Measurements from ENCODE around the gene ZFHX3.

The ZFHX3 gene

DNA sequence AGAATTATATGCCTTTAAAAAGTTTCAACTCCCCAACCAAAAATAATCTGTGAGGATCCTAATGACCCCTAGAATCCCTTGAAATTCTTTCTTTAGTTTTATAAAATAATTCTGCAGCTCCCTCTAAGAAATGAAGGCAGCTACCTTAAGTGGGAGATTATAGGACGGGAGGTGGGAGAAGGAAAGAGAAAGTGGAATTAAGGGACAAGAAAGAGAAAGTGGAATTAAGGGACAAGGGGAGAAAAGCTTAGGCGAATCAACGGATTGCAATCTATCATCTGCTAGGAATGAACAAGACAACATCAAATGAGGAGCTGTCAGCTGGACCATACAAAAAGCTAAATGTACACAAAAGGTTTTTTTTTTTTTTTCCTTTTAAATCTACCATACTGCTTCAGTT, 262.0 kb downstream of the ZFHX3 start:
- intact Hi-C loops (cut with DNase I; ENCODE audit: low total_unique reads): loop anchor here (10.0 kb wide), 1 partner anchor 279 kb away; no protein-coding TSS in a partner anchor
- H3K36me3 ChIP-seq: peaks cover 6 to 19% (median 12%) of the 10 kb centered on the region in 3 donors
- H3K4me3 ChIP-seq: peak overlapping the region; percentile 58 to 62
- H3K9me3 ChIP-seq: no peaks in the 10 kb centered on the region
- peak overlapping the region; percentile 96 to 98 for H3K27ac ChIP-seq
- TF ChIP-seq CTCF (IDR thresholded peaks at IDR 0.05): no peak
- peaks cover 0 to 45% (median 21%) of the 10 kb centered on the region in 4 donors for H3K4me1 ChIP-seq
- H3K27me3 ChIP-seq: no peaks in the 10 kb centered on the region
- DNase-seq: no peak

GRCh38 chr16:72785171-72785570, 262.8 kb downstream of the ZFHX3 start:
- no peak for DNase-seq
- Histone ChIP-seq H3K27me3 (no peaks in the 10 kb centered on the region), H3K36me3 (peaks cover 4 to 14% (median 7%) of the 10 kb centered on the region in 3 donors), H3K4me3 (peak overlapping the region; percentile 58 to 62), H3K9me3 (no peaks in the 10 kb centered on the region), H3K27ac (peak overlapping the region; percentile 96 to 98), H3K4me1 (peaks cover 0 to 45% (median 21%) of the 10 kb centered on the region in 4 donors)
- intact Hi-C loops (cut with DNase I; ENCODE audit: low total_unique reads): loop anchor here (10.0 kb wide), 1 partner anchor 280 kb away; no protein-coding TSS in a partner anchor
- TF ChIP-seq CTCF (IDR thresholded peaks at IDR 0.05): no peak

DNA sequence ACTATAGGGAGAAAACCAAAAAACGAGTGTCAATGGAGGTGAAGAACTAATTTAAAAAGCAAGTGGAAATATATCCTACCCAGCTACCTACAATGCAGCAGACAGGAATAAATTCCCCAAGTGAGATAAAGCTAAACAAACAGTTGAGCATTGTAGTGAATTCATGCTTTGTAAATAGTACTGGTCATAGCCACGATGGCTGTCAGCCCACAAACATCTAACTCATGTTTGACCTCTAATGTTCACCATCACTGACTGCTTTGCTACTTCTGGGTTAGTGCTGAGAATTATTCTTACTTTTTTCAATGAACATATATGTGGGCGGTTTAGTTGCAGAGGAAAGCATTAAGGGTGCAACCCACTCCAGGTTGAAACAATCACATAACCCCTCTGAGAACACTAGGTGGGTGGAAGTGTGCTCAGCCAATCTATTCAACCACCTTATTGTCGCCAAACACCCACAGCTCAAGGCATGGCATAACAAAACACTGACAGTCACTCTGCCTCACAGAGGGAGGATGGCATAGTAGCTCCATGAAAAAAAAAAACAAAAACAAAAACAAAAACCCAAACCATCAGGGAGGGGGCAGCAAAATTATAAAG, 264.1 kb downstream of the ZFHX3 start:
- H3K27me3 ChIP-seq: no peaks in the 10 kb centered on the region
- no peak overlapping the region for H3K4me3 ChIP-seq
- no peak for TF ChIP-seq CTCF (IDR thresholded peaks at IDR 0.05)
- DNase-seq: no peak
- peak overlapping the region; percentile 9 to 98 for H3K27ac ChIP-seq
- no peaks in the 10 kb centered on the region for H3K9me3 ChIP-seq
- peaks cover 0 to 9% (median 0%) of the 10 kb centered on the region in 3 donors for H3K36me3 ChIP-seq
- H3K4me1 ChIP-seq: peaks cover 0 to 39% (median 17%) of the 10 kb centered on the region in 4 donors
- intact Hi-C loops (cut with DNase I; ENCODE audit: low total_unique reads): loop anchor here (10.0 kb wide), 1 partner anchor 281 kb away; no protein-coding TSS in a partner anchor

GRCh38 chr16:72769876-72770275, 278.1 kb downstream of the ZFHX3 start:
- H3K9me3 ChIP-seq: no peaks in the 10 kb centered on the region
- no peak overlapping the region for H3K4me3 ChIP-seq
- no peak overlapping the region for H3K27ac ChIP-seq
- no peaks in the 10 kb centered on the region for H3K27me3 ChIP-seq
- intact Hi-C loops (cut with DNase I; ENCODE audit: low total_unique reads): no loop called here
- H3K36me3 ChIP-seq: no peaks in the 10 kb centered on the region
- H3K4me1 ChIP-seq: peaks cover 0 to 6% (median 0%) of the 10 kb centered on the region in 4 donors
- DNase-seq: no peak
- TF ChIP-seq CTCF (IDR thresholded peaks at IDR 0.05): no peak

- Histone ChIP-seq H3K36me3 (no peaks in the 10 kb centered on the region), H3K27me3 (no peaks in the 10 kb centered on the region), H3K9me3 (no peaks in the 10 kb centered on the region), H3K4me3 (no peak overlapping the region), H3K4me1 (peaks cover 0 to 6% (median 0%) of the 10 kb centered on the region in 4 donors), H3K27ac (no peak overlapping the region)
- intact Hi-C loops (cut with DNase I; ENCODE audit: low total_unique reads): no loop called here
- TF ChIP-seq CTCF (IDR thresholded peaks at IDR 0.05): no peak
- no peak for DNase-seq
Observed at GRCh38 chr16:72768591-72768990, 279.3 kb downstream of the ZFHX3 start.
